Measurements from ENCODE around the gene BTBD7.

GRCh38 chr14:93319958-93320357 is 12.9 kb downstream of the BTBD7 start:
- no peak for TF ChIP-seq REST (IDR thresholded peaks at IDR 0.05; ENCODE audit: insufficient read depth in 1 of 2, low read depth in 2 of 2, low read length in 1 of 2)
- TF ChIP-seq CTCF (IDR thresholded peaks at IDR 0.05): no peak
- no peak for TF ChIP-seq POLR2AphosphoS5 (IDR thresholded peaks at IDR 0.05; ENCODE audit: low read depth, low read length)
- no peak for TF ChIP-seq SIN3A (IDR thresholded peaks at IDR 0.05; ENCODE audit: borderline replicate concordance, insufficient read depth, low read depth, low read length)

All from Panc1 (cell line).